DMS114 treated with DMSO at 0.1 percent for 48 hours (cell line): ENCODE results near the gene CETP.
"Not testable (repeated sequence)": the region's sequence is repeated elsewhere in the genome, so short reads cannot be mapped to it uniquely, and the experiment has no call there.

Experiments used
- DNase-seq: peaks from one replicate; lab custom pipeline; 2025; ENCODE audit not compliant: unreplicated experiment; lab: John Stamatoyannopoulos, UW

Gene CETP

DNA sequence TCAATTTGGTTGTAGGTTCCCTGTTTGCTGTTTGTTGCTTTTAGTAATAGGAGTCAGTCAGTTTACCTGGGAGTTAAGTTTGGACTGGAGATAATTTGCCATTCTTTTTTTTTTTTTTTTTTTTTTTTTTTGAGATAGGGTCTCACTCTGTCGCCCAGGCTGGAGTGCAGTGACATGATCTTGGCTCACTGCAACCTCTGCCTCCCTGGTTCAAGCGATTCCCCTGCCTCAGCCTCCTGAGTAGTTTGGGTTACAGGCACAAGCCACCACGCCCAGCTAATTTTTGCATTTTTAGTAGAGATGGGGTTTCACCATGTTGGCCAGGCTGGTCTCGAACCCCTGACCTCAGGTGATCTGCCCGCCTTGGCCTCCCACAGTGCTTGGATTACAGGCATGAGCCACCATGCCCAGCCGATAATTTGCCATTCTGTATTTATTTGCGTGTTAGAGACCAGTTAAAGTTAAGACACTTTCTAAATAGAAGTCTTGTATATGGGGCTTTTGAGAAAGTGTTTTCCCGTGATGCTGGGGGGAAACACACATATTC is 27.1 kb upstream of the CETP start:
- DNase-seq, result not testable (repeated sequence)

GRCh38 chr16:56935201-56935600 is 26.5 kb upstream of the CETP start:
- DNase-seq, result no peak

GRCh38 chr16:56936491-56936890 is 25.3 kb upstream of the CETP start:
- DNase-seq, result no peak

DNA sequence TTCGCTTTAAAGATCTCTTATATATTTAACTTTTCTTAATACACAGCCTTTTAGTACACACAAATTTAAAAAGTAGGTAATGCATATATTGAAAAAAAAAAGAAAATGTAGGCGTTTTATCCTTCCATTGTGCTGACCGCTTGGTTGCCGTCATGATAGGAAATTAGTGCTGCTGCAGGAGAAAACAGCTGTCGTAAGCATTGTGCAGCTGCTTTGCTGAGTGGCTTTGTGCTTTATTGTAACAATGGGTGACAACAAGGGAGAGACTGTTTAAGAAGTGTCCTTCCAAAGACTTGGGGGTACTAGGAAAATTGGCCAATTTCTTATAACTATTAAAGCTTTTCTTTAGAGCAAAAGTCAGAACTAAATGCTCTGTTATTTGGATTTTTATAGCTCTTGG is 24.8 kb upstream of the CETP start:
- DNase-seq, result no peak

DNA sequence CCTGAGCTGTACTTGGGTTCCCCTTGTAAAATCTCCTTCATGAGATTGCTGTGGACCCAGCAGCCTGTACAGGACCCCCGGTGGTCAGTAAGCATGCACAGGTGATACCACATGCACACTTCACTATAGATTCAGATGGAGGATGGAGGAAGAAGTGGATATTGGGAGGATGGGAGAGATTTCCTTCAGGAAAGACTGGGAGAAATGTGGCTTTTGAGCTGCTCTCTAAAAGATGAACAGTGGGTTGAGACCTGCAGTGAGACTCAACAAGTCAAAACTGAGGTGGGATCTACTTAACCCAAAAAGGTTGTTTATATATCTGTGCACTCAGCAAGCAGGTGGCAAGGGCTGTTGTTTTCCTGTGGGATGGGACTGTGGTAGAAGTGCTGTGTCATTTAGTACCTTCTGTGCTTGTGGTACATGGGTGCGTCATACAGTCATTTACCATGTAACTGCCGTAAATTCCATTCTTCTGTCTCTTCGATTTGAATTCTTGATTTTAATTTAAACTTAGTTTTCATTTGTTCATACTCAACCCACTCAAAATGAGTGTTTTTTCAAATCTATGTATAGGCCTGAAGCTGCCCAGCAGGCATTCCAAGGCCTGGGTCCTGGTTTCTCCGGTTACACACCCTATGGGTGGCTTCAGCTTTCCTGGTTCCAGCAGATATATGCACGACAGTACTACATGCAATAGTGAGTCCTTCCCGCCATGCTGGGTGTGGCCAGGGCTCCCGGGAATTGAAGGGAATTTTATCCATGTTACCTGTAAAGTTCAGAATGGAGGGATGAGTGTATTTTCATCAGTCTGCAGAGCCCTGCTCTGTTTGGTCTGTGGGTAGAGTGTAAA is 22.9 kb upstream of the CETP start:
- DNase-seq, result no peak

- DNase-seq, result no peak
Observed at GRCh38 chr16:56939801-56940200, 21.9 kb upstream of the CETP start.

DNA sequence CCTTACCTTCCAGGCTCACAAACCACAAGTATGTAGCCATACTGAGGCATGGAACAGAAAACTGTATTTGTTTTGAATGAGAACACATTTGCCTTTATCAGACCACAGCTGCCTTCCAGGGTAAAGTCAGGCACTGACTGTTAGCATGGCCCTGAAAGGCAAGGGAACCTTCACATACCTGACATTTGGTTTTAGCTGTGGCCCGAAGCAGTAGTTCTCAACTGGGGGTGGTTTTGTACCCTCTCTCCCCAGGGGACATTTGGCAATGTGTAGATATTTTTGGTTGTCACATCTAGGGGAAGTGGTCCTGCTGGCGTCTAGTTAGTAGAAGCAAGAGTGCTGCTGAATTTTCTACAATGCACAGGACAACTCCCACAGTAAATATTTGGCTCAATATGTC is 20.7 kb upstream of the CETP start:
- DNase-seq, result no peak

- no peak for DNase-seq
Observed at GRCh38 chr16:56941856-56942331, 19.9 kb upstream of the CETP start.

- no peak for DNase-seq
Observed at GRCh38 chr16:56943761-56944375, 17.9 kb upstream of the CETP start.

- no peak for DNase-seq
Observed at GRCh38 chr16:56944954-56945839, 16.6 kb upstream of the CETP start.

DNA sequence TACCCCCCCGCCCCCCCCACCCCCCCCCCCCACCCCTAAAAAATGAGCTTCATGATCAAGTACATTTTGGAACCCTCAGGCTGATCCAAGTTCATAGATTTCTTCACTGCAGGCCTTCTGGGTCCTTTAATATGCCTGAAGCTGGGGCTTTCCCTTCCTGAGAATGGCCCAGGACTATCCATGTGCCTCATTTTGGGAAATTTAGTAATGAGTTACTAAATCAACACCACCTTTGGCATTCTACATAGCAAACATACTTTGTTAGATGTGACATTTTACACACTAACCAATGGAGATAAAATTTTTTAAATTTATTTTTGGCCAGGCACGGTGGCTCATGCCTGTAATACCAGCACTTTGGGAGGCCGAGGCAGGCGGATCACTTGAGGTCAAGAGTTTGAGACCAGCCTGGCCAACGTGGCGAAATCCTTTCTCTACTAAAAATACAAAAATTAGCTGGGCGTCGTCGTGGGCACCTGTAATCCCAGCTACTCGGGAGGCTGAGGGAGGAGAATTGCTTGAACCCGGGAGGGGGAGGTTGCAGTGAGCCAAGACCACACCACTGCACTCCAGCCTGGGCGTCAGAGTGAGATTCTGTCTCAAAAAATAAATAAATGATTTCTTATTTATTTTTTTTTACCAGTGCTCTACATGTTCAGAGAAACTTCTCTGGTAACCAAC is 15.8 kb upstream of the CETP start:
- DNase-seq, result no peak

DNA sequence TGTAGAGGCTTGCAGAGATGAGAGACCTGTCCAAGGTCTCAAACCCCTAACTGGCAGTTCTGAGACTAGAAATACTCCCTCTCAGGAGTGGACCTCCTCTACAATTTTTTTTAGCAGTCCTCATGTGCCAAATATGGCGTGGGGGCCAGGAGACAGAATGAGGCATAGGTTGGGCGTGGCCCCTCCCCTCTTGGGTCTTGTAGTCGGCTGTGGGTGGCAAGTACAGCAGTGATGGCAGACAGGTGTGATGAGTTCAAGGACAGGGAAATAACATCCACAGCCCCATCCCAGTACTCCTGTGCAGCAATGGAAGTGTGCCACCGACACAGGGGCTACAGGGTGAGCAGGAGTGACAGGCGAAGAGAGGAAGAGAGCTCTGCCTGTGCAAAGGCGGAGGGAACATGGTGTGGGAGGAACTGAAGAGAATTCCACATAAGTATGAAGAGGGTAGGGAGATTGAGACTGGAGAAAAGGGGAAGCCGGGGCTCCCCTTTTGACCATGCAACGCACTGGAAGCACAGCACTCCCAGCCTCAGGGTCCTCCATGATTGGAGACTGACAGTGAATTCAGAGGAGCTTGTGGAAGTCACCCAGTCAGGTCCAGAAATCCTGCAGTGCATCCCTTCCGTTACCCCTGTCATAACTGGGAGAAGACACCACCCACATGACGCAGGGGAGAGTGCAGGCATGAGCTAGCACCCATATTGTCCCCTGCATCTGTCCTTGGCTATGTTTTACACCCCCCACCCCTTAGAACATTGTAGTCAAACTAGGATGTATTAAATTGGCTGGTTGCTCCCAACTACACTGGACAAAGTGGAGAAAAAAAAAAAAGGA is 14.8 kb upstream of the CETP start:
- no peak for DNase-seq

DNA sequence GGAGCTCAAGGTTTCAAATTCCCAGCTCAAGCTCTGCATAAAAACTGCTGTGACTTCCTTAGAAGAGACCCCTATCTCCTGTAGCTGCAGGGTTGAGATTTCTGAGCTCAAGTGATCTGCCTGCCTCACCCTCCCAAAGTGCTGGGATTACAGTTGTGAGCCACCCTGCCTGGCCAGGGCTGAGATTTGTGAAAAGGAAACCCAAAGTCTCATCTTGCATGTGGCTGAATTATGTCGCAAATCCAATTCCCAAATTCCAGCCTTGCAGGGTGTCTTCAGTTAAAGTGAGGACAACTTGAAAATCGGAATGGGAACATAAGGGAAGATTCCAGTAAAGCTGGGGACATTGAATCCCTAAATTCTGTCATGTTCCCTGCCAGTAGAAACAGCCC is 14.2 kb upstream of the CETP start:
- DNase-seq, result no peak

GRCh38 chr16:56948234-56948633 is 13.5 kb upstream of the CETP start:
- DNase-seq, result no peak

GRCh38 chr16:56950051-56950450 is 11.7 kb upstream of the CETP start:
- no peak for DNase-seq

GRCh38 chr16:56950455-56950854 is 11.3 kb upstream of the CETP start:
- no peak for DNase-seq

- peak; percentile 19 for DNase-seq
Observed at GRCh38 chr16:56950881-56951771, 10.6 kb upstream of the CETP start.

DNA sequence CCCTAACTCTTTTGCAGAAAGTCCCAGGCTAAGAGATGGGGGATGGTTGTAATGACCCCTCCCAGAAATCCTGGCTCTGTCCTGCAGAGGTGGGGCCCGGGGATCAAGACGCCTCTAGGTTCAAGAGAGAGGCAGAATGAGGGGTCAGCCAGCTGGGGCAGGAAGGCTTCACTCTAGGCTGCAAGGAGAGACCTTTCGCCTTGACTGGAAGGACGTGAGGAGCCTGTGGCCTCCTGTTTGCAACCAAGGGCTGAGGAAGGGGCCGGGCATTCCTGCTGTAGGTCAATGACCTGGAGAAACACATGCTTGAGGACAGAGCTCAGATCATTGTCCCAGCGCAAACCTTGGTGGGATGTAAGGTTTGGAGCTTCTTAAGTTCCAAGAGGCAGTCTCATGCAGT is 8.7 kb upstream of the CETP start:
- DNase-seq, result no peak

GRCh38 chr16:56956076-56956475 is 5.7 kb upstream of the CETP start:
- DNase-seq, result no peak
